Measurements from ENCODE around the gene FABP7. TPM values are rescaled to one million over a fixed set of nuclear protein-coding genes. Genes with fewer than 3 reads are reported as not detected.

The FABP7 gene
- total RNA-seq, 1 experiment from 2014 or later: not detected

GRCh38 chr6:122749451-122750050 lies 30.0 kb upstream of the FABP7 start:
- Histone ChIP-seq H3K4me2 (ENCODE audit: low read length) (no peak overlapping the region), H2AFZ (ENCODE audit: low read length) (no peak overlapping the region), H3K4me3 (ENCODE audit: low read length) (no peak overlapping the region), H3K4me1 (ENCODE audit: insufficient read depth, low read length) (no peaks in the 10 kb centered on the region), H3K9me3 (ENCODE audit: low read length) (no peaks in the 10 kb centered on the region), H4K20me1 (ENCODE audit: low read length) (no peaks in the 10 kb centered on the region), H3K27ac (ENCODE audit: low read length) (no peak overlapping the region), H3K9ac (ENCODE audit: low read length) (no peak overlapping the region), H3K9me2 (replicated peaks; ENCODE audit: low read length) (no peaks in the 10 kb centered on the region), H3F3A (ENCODE audit: low read length, unreplicated experiment) (no peaks in the 10 kb centered on the region), H3K27me3 (ENCODE audit: low read length) (no peaks in the 10 kb centered on the region), H3K79me2 (ENCODE audit: low read length) (no peaks in the 10 kb centered on the region), H3K36me3 (ENCODE audit: low read depth, low read length) (no peaks in the 10 kb centered on the region)
- ATAC-seq (no peak), DNase-seq (no peak)
- POLR2A ChIA-PET (ENCODE audit: unreplicated experiment): no interaction called here
- intact Hi-C loops (cut with micrococcal nuclease): no loop called here
- BruUV-seq (replicated peaks): no TSS peak
- TF ChIP-seq EZH2phosphoT487 (IDR thresholded peaks at IDR 0.05; ENCODE audit: borderline replicate concordance, low read length) (no peak), EZH2 (IDR thresholded peaks at IDR 0.05; ENCODE audit: low read length, unreplicated experiment) (no peak)
- TF ChIP-seq, protein P1, sequence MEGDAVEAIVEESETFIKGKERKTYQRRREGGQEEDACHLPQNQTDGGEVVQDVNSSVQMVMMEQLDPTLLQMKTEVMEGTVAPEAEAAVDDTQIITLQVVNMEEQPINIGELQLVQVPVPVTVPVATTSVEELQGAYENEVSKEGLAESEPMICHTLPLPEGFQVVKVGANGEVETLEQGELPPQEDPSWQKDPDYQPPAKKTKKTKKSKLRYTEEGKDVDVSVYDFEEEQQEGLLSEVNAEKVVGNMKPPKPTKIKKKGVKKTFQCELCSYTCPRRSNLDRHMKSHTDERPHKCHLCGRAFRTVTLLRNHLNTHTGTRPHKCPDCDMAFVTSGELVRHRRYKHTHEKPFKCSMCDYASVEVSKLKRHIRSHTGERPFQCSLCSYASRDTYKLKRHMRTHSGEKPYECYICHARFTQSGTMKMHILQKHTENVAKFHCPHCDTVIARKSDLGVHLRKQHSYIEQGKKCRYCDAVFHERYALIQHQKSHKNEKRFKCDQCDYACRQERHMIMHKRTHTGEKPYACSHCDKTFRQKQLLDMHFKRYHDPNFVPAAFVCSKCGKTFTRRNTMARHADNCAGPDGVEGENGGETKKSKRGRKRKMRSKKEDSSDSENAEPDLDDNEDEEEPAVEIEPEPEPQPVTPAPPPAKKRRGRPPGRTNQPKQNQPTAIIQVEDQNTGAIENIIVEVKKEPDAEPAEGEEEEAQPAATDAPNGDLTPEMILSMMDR (conservative IDR thresholded peaks at IDR 0.05; ENCODE audit: low read depth, low read length): no peak
- CTCF ChIA-PET: no interaction called here

DNA sequence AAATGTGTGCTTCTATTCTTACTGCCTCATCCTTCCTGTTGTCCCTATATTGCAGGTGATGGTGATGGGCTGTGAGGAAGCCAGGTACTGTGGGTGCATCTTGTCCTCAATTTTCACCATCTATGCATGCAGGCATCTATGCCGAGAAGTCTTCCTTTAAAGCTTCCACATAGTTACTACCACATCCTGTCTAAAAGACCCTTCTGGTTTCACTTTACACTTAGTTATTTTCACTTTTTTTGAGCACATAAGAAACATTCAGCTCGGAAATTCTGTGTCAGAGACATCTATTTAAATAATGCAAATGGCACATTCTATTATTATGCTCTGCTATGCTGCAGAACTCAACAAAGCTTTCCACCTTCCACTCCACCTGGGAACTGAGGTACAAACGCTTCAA lies 28.2 kb upstream of the FABP7 start:
- H3K9me2 ChIP-seq (replicated peaks; ENCODE audit: low read length): no peaks in the 10 kb centered on the region
- H3K4me3 ChIP-seq (ENCODE audit: low read length): no peak overlapping the region
- BruUV-seq (replicated peaks): no TSS peak
- ATAC-seq: no peak
- no peaks in the 10 kb centered on the region for H3K27me3 ChIP-seq (ENCODE audit: low read length)
- H3K4me1 ChIP-seq (ENCODE audit: insufficient read depth, low read length): no peaks in the 10 kb centered on the region
- H3F3A ChIP-seq (ENCODE audit: low read length, unreplicated experiment): no peaks in the 10 kb centered on the region
- no peak overlapping the region for H3K27ac ChIP-seq (ENCODE audit: low read length)
- POLR2A ChIA-PET (ENCODE audit: unreplicated experiment): no interaction called here
- no peak for DNase-seq
- no peak overlapping the region for H2AFZ ChIP-seq (ENCODE audit: low read length)
- H3K79me2 ChIP-seq (ENCODE audit: low read length): no peaks in the 10 kb centered on the region
- H3K9ac ChIP-seq (ENCODE audit: low read length): no peak overlapping the region
- H3K4me2 ChIP-seq (ENCODE audit: low read length): no peak overlapping the region
- no peaks in the 10 kb centered on the region for H3K36me3 ChIP-seq (ENCODE audit: low read depth, low read length)
- intact Hi-C loops (cut with micrococcal nuclease): no loop called here
- no peaks in the 10 kb centered on the region for H3K9me3 ChIP-seq (ENCODE audit: low read length)
- TF ChIP-seq EZH2 (IDR thresholded peaks at IDR 0.05; ENCODE audit: low read length, unreplicated experiment) (no peak), EZH2phosphoT487 (IDR thresholded peaks at IDR 0.05; ENCODE audit: borderline replicate concordance, low read length) (no peak)
- TF ChIP-seq, protein P1 (conservative IDR thresholded peaks at IDR 0.05; ENCODE audit: low read depth, low read length): no peak
- CTCF ChIA-PET: no interaction called here
- H4K20me1 ChIP-seq (ENCODE audit: low read length): no peaks in the 10 kb centered on the region

DNA sequence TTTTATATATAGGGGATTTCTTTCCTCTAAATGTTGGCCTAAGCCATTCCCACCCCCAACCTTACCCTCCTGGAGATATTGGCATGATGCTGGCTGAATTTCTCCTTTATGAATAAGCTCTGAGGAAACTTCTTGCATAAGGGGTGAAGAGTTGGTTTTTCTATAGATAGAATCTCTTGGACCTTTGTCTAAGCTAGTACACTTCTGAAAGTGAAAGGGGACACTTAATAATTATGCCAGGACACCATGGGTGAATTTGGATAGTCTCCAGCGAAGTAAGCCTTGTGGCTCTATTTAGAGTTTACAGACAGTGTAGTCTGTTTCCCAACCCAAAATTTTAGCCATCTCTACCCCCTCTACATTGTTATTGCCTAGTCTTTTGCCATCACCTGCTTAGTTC lies 27.1 kb upstream of the FABP7 start:
- H3K9me3 ChIP-seq (ENCODE audit: low read length): no peaks in the 10 kb centered on the region
- POLR2A ChIA-PET (ENCODE audit: unreplicated experiment): no interaction called here
- no peak overlapping the region for H3K9ac ChIP-seq (ENCODE audit: low read length)
- no peaks in the 10 kb centered on the region for H3F3A ChIP-seq (ENCODE audit: low read length, unreplicated experiment)
- H3K36me3 ChIP-seq (ENCODE audit: low read depth, low read length): no peaks in the 10 kb centered on the region
- DNase-seq: no peak
- no peak overlapping the region for H3K27ac ChIP-seq (ENCODE audit: low read length)
- H3K79me2 ChIP-seq (ENCODE audit: low read length): no peaks in the 10 kb centered on the region
- TF ChIP-seq, protein P1 (conservative IDR thresholded peaks at IDR 0.05; ENCODE audit: low read depth, low read length): no peak
- TF ChIP-seq EZH2phosphoT487 (IDR thresholded peaks at IDR 0.05; ENCODE audit: borderline replicate concordance, low read length) (no peak), EZH2 (IDR thresholded peaks at IDR 0.05; ENCODE audit: low read length, unreplicated experiment) (no peak)
- no peaks in the 10 kb centered on the region for H4K20me1 ChIP-seq (ENCODE audit: low read length)
- ATAC-seq: no peak
- no peak overlapping the region for H3K4me3 ChIP-seq (ENCODE audit: low read length)
- no peak overlapping the region for H3K4me2 ChIP-seq (ENCODE audit: low read length)
- no peak overlapping the region for H2AFZ ChIP-seq (ENCODE audit: low read length)
- no peaks in the 10 kb centered on the region for H3K4me1 ChIP-seq (ENCODE audit: insufficient read depth, low read length)
- H3K27me3 ChIP-seq (ENCODE audit: low read length): no peaks in the 10 kb centered on the region
- BruUV-seq (replicated peaks): no TSS peak
- no peaks in the 10 kb centered on the region for H3K9me2 ChIP-seq (replicated peaks; ENCODE audit: low read length)
- intact Hi-C loops (cut with micrococcal nuclease): no loop called here
- CTCF ChIA-PET: no interaction called here
